Body of pancreas (tissue), 4 donors: ENCODE data around the gene MPI.

Source experiments
- CTCF ChIP-seq, 7 experiments: fragments of 450-650 bp in 4 of 7; fragments of 200-600 bp in 3 of 7; sonication (generic) in 3 of 7; IDR thresholded peaks; one replicate each; pipeline ENCODE4 v1.5.1; 2016 to 2019; ENCODE audit warnings: antibody characterized with exemption in 7 of 7
- POLR2A ChIP-seq, 3 donors: fragments of 450-650 bp; IDR thresholded peaks; one replicate each; pipeline ENCODE4 v1.6.1; 2016; ENCODE audit warnings: antibody characterized with exemption in 3 of 3, mild to moderate bottlenecking in 2 of 3

GRCh38 chr15:74870436-74871215, 19.2 kb upstream of the MPI start:
- TF ChIP-seq CTCF (IDR thresholded peaks at IDR 0.05), result no peak
- TF ChIP-seq POLR2A (IDR thresholded peaks at IDR 0.05), result no peak
